PC-3 (cell line): ENCODE measurements around the gene TREH. TPM values are rescaled to one million over a fixed set of nuclear protein-coding genes. Genes with fewer than 3 reads are reported as not detected.

Experiments used
- ATAC-seq: fragments of 200-7000 bp; cut with Tn5 transposase; 2 replicates; pipeline ENCODE4 v1.9.1; 2020; ENCODE audit warnings: mild to moderate bottlenecking, moderate library complexity
- BruUV-seq: library from RNA; stranded (reverse); fragments of 400-500 nt; replicated peaks from 2 replicates; lab custom pipeline; 2021; lab: Mats Ljungman, UMichigan
- CTCF ChIA-PET: fragments of 300-600 bp; sonication (Branson Sonifier 250); formaldehyde crosslinking; loops from one replicate; lab custom pipeline; 2022; ENCODE audit warnings: antibody characterized with exemption; lab: Charles Lee
- POLR2A ChIA-PET: fragments of 300-600 bp; sonication (Branson Sonifier 250); formaldehyde crosslinking; loops from one replicate; lab custom pipeline; 2022; ENCODE audit warnings: antibody characterized with exemption; ENCODE audit not compliant: unreplicated experiment; lab: Charles Lee
- DNase-seq: peaks from one replicate; pipeline ENCODE4 v3.0.0-alpha.2; 2015
- H2AFZ ChIP-seq: fragments of 300-600 bp; sonication (generic); 2 replicates; pipeline ENCODE4 v1.6.0; 2016; ENCODE audit warnings: antibody characterized with exemption, low read length
- H3F3A ChIP-seq: fragments of 300-600 bp; sonication (generic); one replicate; pipeline ENCODE4 v1.6.0; 2017; ENCODE audit warnings: antibody characterized with exemption, low read length, control low read depth, mild to moderate bottlenecking; ENCODE audit not compliant: unreplicated experiment
- H3K27ac ChIP-seq: fragments of 300-600 bp; sonication (generic); 2 replicates; pipeline ENCODE4 v1.5.1; 2016; ENCODE audit warnings: mild to moderate bottlenecking, low read length
- H3K27me3 ChIP-seq: fragments of 300-600 bp; sonication (generic); 2 replicates; pipeline ENCODE4 v1.6.1; 2016; ENCODE audit warnings: low read length, mixed read lengths
- H3K36me3 ChIP-seq: fragments of 300-600 bp; sonication (generic); 2 replicates; pipeline ENCODE4 v1.6.1; 2016; ENCODE audit warnings: low read depth, mixed run types, low read length, mixed read lengths
- H3K4me1 ChIP-seq: fragments of 300-600 bp; sonication (generic); 2 replicates; pipeline ENCODE4 v1.5.1; 2016; ENCODE audit warnings: low read length; ENCODE audit not compliant: insufficient read depth
- H3K4me2 ChIP-seq: fragments of 300-600 bp; sonication (generic); 2 replicates; pipeline ENCODE4 v1.6.0; 2016; ENCODE audit warnings: low read length
- H3K4me3 ChIP-seq: fragments of 300-600 bp; sonication (generic); 2 replicates; pipeline ENCODE4 v1.5.1; 2016; ENCODE audit warnings: mild to moderate bottlenecking, low read length, mixed read lengths
- H3K79me2 ChIP-seq: fragments of 300-600 bp; sonication (generic); 2 replicates; pipeline ENCODE4 v1.6.1; 2017; ENCODE audit warnings: low read length, mixed read lengths
- H3K9ac ChIP-seq: fragments of 300-600 bp; sonication (generic); 2 replicates; pipeline ENCODE4 v1.6.0; 2016; ENCODE audit warnings: mild to moderate bottlenecking, low read length
- H3K9me2 ChIP-seq: fragments of 300-600 bp; sonication (generic); replicated peaks from 2 replicates; pipeline ENCODE4 v1.6.1; 2016; ENCODE audit warnings: mixed run types, low read length, mixed read lengths
- H3K9me3 ChIP-seq: fragments of 300-600 bp; sonication (generic); 2 replicates; pipeline ENCODE4 v1.6.1; 2016; ENCODE audit warnings: low read length, mixed read lengths
- H4K20me1 ChIP-seq: fragments of 300-600 bp; sonication (generic); 2 replicates; pipeline ENCODE4 v1.6.1; 2016; ENCODE audit warnings: low read length, mixed read lengths
- EZH2 ChIP-seq: fragments of 300-600 bp; sonication (generic); IDR thresholded peaks from one replicate; pipeline ENCODE4 v1.6.1; 2017; ENCODE audit warnings: antibody characterized with exemption, mild to moderate bottlenecking, low read length; ENCODE audit not compliant: unreplicated experiment
- EZH2phosphoT487 ChIP-seq: fragments of 300-600 bp; sonication (generic); IDR thresholded peaks from 2 replicates; pipeline ENCODE4 v1.6.1; 2018; ENCODE audit warnings: mild to moderate bottlenecking, antibody characterized with exemption, low read length, borderline replicate concordance
- intact Hi-C: fragments of 100-400 bp; cut with micrococcal nuclease; formaldehyde crosslinking; loops from 2 replicates; pipeline ENCODE4 v1.9.0; 2023
- total RNA-seq: library from RNA; depleted of rRNA; stranded (reverse); fragments of >200 nt; gene quantifications from 2 replicates; pipeline ENCODE4 v1.2.3, GENCODE V29; 2014
- TF ChIP-seq, protein P1 (sequence below): fragments of 300-600 bp; sonication (generic); conservative IDR thresholded peaks from 2 replicates; pipeline ENCODE4 v1.5.1; 2017; ENCODE audit warnings: antibody characterized with exemption, low read depth, mild to moderate bottlenecking, low read length

Gene TREH
- total RNA-seq, 1 experiment from 2014 or later = not detected

DNA sequence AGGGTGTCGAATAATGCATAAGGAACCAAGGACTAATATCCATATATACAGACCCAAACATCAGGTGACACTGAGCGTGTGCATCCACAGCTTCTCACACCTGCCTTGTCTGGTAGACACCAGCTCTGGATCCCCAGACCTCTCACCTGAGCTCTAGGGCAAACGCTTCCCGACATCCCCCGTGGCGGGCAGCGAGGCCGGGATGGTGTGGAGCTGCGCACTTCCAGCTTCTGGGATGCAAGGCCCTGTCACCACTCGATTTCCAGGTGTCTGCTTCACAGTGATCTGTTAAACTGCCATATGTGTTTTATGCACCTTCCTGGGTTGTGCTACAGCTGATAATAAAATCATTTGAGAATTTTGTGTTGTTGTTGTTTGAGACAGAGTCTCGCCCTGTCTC lies 15.3 kb upstream of the TREH start:
- H3K4me3 ChIP-seq = no peak overlapping the region
- H4K20me1 ChIP-seq = no peaks in the 10 kb centered on the region
- H3K9ac ChIP-seq = no peak overlapping the region
- no peaks in the 10 kb centered on the region for H3K9me2 ChIP-seq
- H3K4me2 ChIP-seq = no peak overlapping the region
- intact Hi-C loops = no loop called here
- ChIA-PET POLR2A (no interaction called here), CTCF (no interaction called here)
- BruUV-seq = no TSS peak
- H3K9me3 ChIP-seq = no peaks in the 10 kb centered on the region
- TF ChIP-seq, protein P1, sequence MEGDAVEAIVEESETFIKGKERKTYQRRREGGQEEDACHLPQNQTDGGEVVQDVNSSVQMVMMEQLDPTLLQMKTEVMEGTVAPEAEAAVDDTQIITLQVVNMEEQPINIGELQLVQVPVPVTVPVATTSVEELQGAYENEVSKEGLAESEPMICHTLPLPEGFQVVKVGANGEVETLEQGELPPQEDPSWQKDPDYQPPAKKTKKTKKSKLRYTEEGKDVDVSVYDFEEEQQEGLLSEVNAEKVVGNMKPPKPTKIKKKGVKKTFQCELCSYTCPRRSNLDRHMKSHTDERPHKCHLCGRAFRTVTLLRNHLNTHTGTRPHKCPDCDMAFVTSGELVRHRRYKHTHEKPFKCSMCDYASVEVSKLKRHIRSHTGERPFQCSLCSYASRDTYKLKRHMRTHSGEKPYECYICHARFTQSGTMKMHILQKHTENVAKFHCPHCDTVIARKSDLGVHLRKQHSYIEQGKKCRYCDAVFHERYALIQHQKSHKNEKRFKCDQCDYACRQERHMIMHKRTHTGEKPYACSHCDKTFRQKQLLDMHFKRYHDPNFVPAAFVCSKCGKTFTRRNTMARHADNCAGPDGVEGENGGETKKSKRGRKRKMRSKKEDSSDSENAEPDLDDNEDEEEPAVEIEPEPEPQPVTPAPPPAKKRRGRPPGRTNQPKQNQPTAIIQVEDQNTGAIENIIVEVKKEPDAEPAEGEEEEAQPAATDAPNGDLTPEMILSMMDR = no peak
- TF ChIP-seq EZH2phosphoT487 (no peak), EZH2 (no peak)
- no peaks in the 10 kb centered on the region for H3F3A ChIP-seq
- H3K27ac ChIP-seq = no peak overlapping the region
- no peak overlapping the region for H2AFZ ChIP-seq
- H3K4me1 ChIP-seq = peaks cover 7% of the 10 kb centered on the region; the same call in 1 of the 2 replicates
- ATAC-seq (no peak), DNase-seq (no peak)
- no peaks in the 10 kb centered on the region for H3K36me3 ChIP-seq
- H3K79me2 ChIP-seq = no peaks in the 10 kb centered on the region
- no peaks in the 10 kb centered on the region for H3K27me3 ChIP-seq

DNA sequence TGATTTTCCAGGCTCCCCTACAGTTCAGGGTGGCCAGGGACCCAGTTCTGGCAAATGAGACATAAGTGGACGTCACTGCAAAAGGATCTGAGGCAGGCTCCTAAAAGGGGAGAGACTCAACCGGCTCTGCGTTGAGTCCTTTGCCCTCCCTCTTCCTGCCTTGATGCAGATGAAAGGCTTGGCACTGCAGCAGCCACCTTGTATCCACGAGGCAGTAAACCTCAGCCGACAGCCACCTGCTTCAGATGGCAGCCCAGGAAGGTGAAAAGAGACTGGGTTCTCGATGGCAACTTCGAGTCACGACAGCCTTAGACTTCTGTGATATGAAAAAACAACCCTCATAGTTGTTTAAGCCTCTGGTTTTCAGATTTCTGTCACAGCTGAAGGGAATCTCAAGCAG lies 14.7 kb upstream of the TREH start:
- H3K9ac ChIP-seq = no peak overlapping the region
- intact Hi-C loops = no loop called here
- peaks cover 10% of the 10 kb centered on the region; the same call in 1 of the 2 replicates for H3K4me1 ChIP-seq
- H3F3A ChIP-seq = no peaks in the 10 kb centered on the region
- H3K4me2 ChIP-seq = no peak overlapping the region
- no peaks in the 10 kb centered on the region for H3K79me2 ChIP-seq
- no peak for ATAC-seq
- H3K9me2 ChIP-seq = no peaks in the 10 kb centered on the region
- no peaks in the 10 kb centered on the region for H4K20me1 ChIP-seq
- no peaks in the 10 kb centered on the region for H3K36me3 ChIP-seq
- no TSS peak for BruUV-seq
- no peak for DNase-seq
- H2AFZ ChIP-seq = no peak overlapping the region
- H3K4me3 ChIP-seq = no peak overlapping the region
- CTCF ChIA-PET = interaction anchor here (1.1 kb wide), 1 partner anchor 11 kb away, joined by 3 read pairs; no protein-coding TSS in a partner anchor
- POLR2A ChIA-PET = no interaction called here
- H3K27ac ChIP-seq = no peak overlapping the region
- H3K27me3 ChIP-seq = no peaks in the 10 kb centered on the region
- no peak for TF ChIP-seq EZH2phosphoT487
- TF ChIP-seq, protein P1 = no peak
- no peak for TF ChIP-seq EZH2
- no peaks in the 10 kb centered on the region for H3K9me3 ChIP-seq

DNA sequence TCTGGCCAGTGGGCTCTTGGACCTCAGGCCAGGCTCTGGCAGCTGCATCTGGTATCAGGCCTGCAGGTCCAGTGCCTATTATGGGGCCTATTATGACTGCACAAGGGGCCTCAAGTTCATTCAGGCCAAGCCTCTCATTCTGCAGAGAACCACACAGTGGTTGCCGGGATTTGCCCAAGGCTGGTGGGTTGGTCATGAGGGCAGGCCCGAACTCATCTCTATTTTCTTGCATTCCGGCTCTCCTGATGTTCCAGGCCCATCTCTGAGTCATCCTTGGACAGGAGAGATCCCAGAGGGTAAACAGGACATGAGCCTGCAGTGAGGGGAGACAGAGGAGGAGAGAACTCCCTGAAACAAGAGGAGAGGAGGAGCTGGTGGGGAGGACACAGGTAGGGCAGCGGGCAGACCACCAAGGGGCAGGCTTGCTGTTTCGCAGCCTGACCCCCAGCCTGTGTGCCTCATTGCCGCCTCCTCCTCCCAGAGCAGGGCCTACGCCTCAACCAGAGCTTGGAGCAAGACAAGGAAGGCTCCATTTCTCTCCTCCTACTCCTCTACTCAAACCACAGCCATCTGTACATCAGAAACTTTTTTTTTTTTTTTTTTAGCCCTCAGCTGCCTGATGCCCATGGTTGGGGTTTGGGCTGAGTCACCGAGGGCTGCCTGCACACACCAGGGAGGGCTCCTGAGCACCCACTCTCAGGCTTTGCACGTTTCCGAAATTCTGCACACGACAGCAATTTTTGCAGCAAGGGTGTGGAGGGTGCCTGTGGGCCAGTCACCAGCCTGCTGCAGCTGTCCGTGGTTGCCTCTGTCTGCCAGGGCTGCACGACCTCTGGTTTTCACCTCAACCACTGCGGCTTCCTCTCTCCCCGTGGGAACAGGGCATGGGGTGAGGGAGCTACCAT lies 12.7 kb upstream of the TREH start:
- H3K27ac ChIP-seq = no peak overlapping the region
- peaks cover 10% of the 10 kb centered on the region; the same call in 1 of the 2 replicates for H3K4me1 ChIP-seq
- H3K27me3 ChIP-seq = no peaks in the 10 kb centered on the region
- H3K9ac ChIP-seq = no peak overlapping the region
- intact Hi-C loops = loop anchor here (2.0 kb wide), 2 partner anchors 65 to 99 kb away; partner anchors contain the start of gene DDX6
- H4K20me1 ChIP-seq = no peaks in the 10 kb centered on the region
- CTCF ChIA-PET = no interaction called here
- TF ChIP-seq, protein P1 = no peak
- TF ChIP-seq EZH2phosphoT487 = no peak
- no peak for TF ChIP-seq EZH2
- H3K4me3 ChIP-seq = no peak overlapping the region
- H3K9me2 ChIP-seq = no peaks in the 10 kb centered on the region
- H3K36me3 ChIP-seq = no peaks in the 10 kb centered on the region
- DNase-seq = peak; percentile 58
- H3K79me2 ChIP-seq = no peaks in the 10 kb centered on the region
- H3F3A ChIP-seq = no peaks in the 10 kb centered on the region
- BruUV-seq = no TSS peak
- no peak overlapping the region for H2AFZ ChIP-seq
- H3K9me3 ChIP-seq = no peaks in the 10 kb centered on the region
- ATAC-seq = no peak
- POLR2A ChIA-PET = no interaction called here
- no peak overlapping the region for H3K4me2 ChIP-seq
